ENCODE data around the gene NR2F2. TPM values are rescaled to one million over a fixed set of nuclear protein-coding genes. Genes with fewer than 3 reads are reported as not detected.
A peak's percentile ranks its signal among the peaks of the same experiment; 100 is the strongest.

The NR2F2 gene
- total RNA-seq, 4 donors from 2014 or later = 8.9 to 41.8 (median 20.1) TPM

DNA sequence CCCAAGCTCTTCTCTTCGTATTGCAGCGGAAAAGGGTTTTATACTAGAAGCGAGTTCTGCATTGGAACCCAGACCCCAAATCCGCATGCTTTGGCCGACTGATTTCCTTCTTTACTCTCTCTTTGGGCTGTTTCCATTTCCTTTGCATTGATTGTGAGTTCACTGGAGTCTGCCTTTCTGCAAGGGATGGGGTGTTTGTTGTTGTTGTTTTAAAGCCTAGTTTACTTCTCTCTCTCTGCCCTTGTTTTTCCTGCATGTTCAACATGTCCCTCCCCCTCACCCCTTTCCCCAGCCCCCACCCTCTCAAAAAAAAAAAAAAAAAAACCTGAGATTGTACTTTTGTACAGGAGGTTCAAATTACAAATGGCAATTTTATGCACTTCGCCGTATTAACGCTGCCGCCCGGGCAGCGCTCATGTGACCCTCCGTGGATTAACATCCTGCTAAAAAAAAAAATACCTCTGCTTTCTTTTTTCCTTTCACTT lies 2.2 kb downstream of the NR2F2 start:
- ATAC-seq (ENCODE audit: low FRiP score) (no peak), DNase-seq (ENCODE audit: low spot score) (no peak)
- TF ChIP-seq, protein P1, sequence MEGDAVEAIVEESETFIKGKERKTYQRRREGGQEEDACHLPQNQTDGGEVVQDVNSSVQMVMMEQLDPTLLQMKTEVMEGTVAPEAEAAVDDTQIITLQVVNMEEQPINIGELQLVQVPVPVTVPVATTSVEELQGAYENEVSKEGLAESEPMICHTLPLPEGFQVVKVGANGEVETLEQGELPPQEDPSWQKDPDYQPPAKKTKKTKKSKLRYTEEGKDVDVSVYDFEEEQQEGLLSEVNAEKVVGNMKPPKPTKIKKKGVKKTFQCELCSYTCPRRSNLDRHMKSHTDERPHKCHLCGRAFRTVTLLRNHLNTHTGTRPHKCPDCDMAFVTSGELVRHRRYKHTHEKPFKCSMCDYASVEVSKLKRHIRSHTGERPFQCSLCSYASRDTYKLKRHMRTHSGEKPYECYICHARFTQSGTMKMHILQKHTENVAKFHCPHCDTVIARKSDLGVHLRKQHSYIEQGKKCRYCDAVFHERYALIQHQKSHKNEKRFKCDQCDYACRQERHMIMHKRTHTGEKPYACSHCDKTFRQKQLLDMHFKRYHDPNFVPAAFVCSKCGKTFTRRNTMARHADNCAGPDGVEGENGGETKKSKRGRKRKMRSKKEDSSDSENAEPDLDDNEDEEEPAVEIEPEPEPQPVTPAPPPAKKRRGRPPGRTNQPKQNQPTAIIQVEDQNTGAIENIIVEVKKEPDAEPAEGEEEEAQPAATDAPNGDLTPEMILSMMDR (IDR thresholded peaks at IDR 0.05) = no peak

DNA sequence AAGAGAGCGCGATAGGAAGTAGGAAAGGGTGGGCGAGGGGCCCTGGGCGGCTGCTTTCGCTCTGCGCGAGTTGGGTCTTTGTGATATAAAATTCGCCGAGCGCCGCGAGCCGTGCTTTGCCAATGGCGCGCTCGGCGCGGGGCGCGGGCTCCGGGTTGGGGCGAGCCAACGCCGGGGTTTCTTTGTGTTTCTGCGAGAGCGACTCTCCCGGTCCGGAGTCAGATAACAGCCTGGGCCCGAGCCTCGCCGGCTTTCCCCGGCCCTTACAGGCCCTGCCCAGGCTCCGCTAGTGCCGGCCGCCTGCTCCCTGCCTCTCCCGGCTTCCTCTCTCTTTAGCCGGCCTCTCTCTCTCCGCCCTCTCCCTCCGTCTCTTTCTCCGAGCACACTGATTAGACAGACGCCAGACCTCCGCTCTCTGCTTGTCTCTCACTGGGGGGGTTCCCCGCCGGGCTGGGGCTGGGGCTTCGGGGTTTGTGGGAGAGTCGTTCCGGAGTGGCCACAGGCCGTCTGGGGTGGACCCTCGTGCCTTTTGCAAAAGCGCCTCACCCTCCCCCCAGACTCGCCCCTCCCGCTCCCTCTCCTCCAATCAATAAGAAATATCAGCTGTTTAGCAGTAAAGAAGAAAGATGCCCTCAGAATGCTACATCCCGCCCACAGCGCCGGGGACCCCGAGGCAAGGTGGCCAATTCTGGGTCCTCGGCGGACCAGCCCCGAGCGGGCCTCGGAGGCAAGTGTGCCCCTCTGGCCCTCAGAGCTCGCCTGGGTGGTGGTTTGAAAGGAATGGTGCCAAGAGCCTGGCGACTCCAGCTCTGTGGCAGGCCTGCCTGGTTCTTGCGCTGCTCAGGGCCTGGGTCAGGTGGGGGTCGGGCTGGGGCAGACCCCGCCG lies 2.9 kb downstream of the NR2F2 start:
- TF ChIP-seq, protein P1 (IDR thresholded peaks at IDR 0.05) = no peak
- peak; percentile 2 for ATAC-seq (ENCODE audit: low FRiP score)
- no peak for DNase-seq (ENCODE audit: low spot score)

DNA sequence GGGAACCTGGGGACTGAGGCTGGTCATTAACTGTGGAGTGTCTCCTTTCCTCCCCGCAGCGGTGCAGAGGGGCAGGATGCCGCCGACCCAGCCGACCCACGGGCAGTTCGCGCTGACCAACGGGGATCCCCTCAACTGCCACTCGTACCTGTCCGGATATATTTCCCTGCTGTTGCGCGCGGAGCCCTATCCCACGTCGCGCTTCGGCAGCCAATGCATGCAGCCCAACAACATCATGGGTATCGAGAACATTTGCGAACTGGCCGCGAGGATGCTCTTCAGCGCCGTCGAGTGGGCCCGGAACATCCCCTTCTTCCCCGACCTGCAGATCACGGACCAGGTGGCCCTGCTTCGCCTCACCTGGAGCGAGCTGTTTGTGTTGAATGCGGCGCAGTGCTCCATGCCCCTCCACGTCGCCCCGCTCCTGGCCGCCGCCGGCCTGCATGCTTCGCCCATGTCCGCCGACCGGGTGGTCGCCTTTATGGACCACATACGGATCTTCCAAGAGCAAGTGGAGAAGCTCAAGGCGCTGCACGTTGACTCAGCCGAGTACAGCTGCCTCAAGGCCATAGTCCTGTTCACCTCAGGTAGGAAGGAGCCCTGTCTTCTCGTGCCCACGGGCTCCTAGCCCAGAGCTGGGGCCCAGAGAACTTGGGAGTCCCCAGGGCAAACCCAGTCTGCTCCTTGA lies 3.7 kb downstream of the NR2F2 start:
- ATAC-seq (ENCODE audit: low FRiP score) = no peak
- DNase-seq (ENCODE audit: low spot score) = no peak

DNA sequence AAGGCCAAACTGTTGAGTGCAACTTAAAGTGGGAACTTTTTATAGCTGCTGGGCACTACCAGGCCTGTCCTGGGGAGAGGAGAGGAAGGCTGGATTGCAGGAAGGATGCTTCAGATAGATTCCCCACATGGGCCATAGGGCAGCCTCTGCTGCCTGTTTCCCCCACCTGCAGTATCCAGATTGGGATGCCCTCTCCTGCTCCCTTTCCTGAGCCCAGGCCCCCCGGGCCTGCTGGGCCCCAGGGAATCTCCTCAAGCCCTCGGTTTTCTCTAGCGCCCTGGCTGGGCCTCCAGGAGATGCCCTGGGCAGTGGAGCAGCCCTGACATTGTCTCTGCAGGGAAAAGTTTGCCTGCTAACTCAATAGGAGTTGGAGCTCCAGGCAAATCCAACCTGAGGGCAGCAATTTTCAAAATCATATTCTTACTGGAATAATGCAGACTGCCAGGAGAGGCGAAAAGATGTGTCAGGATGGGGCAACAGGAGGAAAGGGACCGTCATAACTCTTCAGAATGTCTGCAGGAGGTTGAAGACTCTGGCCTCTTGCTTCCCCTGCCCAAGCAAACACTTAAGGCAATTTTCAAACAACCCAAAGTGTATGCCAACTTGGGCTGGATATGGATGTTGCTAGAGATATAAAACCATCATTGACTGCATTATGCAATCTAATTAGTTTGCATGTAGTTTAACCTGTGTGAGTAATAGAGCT lies 4.4 kb downstream of the NR2F2 start:
- ATAC-seq (ENCODE audit: low FRiP score) = no peak
- TF ChIP-seq, protein P1 (IDR thresholded peaks at IDR 0.05) = no peak
- no peak for DNase-seq (ENCODE audit: low spot score)

More for the DNA sequence above, 3.7 kb downstream of the NR2F2 start:
- TF ChIP-seq, protein P1 (IDR thresholded peaks at IDR 0.05) = no peak

DNA sequence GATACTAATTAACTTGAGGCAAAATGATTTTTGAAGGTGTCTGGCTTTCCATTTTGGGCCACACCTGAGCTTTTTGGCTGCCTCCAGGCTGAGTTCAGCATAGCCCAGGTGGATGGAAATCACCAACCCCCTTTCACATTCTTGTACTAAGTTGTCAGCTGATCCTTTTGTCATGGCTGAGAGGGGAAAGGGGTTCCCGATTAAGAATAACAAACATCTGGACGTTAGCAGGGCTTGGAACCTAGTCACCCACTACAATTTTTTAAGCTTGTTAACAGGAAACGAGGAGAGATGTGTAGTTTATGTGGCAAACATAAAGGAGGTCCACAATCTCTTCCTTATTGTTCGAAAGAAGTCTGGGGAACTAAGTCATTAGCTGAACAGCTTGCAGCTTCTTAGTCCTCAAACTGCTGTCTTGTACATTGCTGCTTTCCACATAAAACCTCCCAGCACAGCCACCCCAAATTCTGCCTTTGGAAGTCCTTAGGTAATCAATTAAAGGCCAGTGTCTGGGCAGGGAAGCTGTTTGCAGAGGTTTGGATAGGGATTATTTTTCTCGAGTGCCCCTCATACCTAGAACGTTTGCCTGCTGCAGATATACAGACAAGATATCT lies 5.0 kb downstream of the NR2F2 start:
- TF ChIP-seq, protein P1 (IDR thresholded peaks at IDR 0.05) = no peak
- ATAC-seq (ENCODE audit: low FRiP score) = no peak
- no peak for DNase-seq (ENCODE audit: low spot score)

DNA sequence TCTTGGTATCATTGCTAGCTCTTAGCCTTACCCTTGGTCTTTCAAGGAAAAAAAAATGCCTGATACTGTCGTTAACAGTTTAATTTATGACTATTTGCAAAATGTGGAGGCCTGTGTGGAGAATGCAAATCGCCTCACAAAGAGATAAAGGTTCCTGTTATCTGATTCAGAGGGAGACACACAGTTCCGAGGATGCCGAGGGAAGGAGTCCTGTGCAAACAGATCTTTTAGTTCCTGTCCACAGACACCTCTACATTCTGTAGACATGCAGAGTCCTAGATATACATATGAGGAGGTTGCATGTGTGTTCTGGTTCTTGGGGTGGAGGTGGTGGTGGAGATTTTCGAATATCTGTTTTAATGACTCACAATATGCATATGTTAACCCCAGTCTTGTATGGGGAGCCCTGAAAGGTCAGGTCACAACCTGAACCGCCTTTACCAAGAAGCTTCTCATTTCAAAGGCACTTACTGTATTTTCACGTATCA lies 5.7 kb downstream of the NR2F2 start:
- ATAC-seq (ENCODE audit: low FRiP score) (no peak), DNase-seq (ENCODE audit: low spot score) (no peak)
- TF ChIP-seq, protein P1 (IDR thresholded peaks at IDR 0.05) = no peak
